Stimulated activated CD8-positive, alpha-beta memory T cell treated with anti-CD3 and anti-CD28 coated beads, Interleukin-15, amount 100 ng/mL, for 48 hours (primary cell): Measurements from ENCODE around the gene F10.
"Not testable (repeated sequence)": the region's sequence is repeated elsewhere in the genome, so short reads cannot be mapped to it uniquely, and the experiment has no call there.

Experiments
- DNase-seq, 2 donors: peaks; one replicate each; pipeline ENCODE4 v3.0.0-alpha.2; 2020; ENCODE audit warnings: low read depth in 2 of 2

The F10 gene

DNA sequence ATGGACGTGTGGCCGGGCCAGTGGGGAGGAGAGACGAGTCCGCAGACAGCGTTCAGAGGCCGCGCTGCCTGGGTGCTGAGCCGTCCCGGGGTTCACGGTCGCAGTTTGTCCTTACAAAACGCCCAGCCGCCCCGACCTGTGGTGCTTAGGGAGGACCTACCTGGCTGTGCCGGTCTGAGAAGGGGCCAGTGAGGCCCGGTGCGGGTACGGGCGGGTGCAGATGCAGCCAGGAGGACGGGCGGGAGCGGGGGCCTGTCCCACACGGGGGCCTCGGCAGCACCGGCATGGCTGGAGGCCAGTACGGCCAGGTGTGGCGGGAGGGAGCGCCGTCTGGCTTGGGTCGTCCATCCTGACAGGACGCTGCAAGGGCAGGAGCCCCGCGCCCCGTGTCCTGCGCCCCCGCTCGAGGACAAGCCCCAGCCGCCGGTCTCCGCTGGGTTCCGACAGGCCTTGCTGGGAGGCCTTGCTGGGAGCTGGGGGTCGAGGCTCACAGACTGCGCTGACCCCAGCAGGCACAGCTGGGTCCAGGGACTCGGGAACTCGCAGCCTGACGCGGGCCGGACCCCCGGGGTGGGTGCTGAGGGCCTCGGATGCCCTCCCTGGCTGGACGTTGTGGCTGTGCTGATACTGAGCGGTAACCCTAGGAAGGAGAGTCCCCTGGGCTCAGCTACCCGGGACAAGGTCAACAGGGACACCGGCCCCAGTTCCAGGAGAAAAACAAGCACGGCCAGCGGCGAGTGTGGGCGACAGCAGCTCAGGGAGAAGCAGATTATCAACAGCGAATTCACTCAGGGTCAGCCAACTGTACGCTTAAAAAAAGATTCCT, 30.6 kb downstream of the F10 start:
- no peak for DNase-seq

DNA sequence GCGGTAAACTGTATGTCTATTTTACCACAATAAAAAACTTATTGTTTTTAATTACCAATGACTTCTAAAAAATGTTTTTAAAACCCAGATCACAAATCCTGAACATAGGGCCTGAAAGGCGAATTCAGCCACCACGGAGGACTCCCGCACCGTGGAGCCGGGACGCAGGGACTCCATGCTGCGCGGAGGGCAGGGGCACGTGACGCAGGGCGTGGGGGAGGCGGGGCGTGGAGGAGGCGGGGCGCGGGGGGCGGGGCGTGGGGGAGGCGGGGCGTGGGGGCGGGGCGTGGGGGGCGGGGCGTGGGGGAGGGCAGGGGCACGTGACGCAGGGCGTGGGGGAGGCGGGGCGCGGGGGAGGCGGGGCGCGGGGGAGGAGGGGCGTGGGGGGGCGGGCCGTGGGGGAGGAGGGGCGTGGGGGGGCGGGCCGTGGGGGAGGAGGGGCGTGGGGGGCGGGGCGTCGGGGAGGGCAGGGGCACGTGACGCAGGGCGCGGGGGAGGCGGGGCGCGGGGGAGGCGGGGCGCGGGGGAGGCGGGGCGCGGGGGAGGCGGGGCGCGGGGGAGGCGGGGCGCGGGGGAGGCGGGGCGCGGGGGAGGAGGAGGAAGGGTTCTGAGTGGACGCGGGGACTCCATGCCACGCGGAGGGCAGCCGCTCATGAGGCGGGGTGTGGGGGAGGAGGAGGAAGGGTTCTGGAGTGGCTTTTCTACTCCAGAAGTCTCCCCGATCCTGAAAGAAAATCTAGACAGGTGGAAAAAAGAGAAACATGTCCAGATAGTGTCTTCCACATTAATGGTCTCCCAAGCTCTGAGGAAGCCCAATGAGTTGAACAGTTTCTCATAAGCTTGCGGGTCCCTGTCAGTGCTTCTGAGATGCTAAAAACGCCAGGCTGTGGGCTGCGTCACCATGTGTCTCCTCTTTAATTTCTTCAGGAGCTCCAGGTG, 31.5 kb downstream of the F10 start:
- peak in 1 of 2 donors; percentile 28 for DNase-seq

DNA sequence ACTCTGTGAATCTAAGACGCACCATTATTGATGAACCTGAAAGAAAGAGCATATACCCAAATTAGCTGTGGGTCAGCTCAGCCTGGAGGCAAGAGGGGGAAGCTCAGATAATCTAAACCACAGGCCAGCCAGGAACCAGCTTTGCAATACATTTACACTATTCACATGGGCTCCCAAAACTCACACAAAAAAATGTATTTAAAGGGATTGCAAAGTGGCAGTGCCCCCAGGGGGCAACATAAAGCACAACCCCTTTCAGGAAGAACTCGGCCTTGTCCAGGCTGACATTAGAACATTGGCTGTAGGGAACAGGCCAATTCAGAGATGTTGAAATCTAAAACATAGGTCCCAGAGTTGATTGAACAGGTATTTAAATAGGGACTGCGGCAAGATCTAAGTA, 32.6 kb downstream of the F10 start:
- no peak for DNase-seq

DNA sequence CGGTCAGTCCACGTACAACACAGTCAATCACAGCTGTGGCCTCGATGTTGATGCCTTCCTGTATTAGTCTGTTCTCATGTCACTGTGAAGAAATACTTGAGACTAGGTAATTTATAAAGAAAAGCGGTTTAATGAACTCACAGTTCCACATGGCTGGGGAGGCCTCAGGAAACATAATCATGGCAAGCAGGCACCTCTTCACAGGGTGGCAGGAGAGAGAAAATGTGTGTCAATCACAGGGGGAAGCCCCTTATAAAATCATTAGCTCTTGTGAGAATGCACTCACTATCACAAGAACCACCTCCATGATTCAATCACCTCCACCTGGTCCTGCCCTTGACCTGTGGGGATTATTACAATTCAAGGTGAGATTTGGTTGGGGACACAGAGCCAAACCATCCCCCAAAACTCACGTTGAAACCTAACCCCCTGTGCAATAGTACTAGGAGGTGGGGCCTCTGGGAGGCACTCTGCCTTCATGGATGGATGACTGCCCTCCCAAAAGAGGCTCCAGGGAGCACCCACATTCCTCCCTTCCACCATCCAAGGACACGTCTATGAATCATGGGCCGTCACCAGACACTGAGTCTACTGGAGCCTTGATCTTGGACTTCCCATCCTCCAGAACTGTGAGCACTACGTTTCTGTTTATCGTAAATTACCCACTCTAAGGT, 33.5 kb downstream of the F10 start:
- no peak for DNase-seq

DNA sequence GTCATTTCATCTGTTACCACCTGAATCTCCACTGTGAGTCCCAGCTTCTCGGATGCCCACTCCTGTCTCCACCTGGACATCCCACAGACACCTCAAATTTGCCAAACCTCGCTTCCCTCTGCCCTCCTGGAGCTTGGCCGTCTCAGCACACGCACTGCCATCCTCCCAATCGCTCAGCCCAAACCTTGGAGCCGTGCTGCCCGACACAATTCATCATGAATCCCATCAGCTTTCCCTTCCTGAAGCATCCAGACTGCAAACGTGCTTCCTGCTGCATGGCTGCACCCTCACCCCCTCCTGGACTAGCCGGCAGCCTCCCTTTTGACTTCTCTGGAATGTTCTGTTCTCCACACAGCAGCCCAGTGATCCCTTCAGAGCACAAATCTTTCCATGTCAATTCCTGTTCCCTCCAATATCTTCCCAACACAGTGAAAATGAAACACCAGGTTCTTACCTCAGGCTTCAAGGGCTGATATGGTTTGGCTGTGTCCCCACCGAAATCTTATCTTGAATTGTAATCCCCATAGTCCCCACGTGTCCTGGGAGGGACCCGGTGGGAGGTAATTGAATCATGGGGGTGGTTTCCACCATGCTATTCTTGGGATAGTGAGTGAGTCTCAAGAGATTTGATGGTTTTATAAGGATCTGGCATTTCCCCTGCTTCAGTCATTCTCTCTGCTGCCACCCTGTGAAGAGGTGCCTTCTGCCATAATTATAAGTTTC, 34.8 kb downstream of the F10 start:
- no peak for DNase-seq

DNA sequence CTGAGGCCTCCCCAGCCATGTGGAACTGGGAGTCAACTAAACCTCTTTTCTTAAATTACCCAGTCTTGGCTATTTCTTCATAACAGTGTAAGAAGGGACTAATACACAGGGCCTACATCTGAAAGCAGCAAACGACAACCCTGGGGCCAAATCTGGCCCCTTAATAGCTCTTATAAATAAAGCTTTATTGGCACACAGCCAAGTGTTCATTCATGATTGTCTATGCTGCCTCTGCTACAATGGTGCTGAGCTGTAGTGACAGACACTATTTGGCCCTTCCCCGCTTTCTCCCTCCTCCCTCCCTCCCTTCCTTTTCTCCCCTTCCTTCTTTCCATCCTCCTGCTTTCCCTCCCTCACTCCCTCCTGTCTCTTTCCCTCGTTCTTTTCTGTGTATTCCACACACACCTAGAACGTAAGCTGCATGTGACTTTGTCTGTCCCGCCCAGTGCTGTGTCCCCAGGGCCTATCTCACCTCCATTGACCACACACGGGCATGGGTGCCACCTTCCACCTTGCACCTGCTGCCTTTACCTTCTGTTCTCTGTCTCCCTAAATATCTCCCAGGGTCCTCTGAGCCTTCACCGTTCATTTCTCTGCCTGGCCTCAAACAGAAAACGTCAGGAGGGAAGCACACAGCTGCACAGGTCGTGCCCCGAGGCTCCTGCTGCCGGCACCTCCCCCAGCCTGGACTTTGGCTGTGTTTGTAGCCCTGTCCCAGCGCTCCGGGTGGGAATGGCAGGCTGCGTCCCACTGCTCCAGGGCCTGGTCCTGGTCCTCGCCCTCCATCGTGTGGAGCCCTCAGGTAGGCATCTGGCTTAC, 35.5 kb downstream of the F10 start, which contains the start of gene PROZ:
Gene PROZ (plus strand): TSS at position 720 of the 819 bp plus-strand sequence. CDS start 13 bp downstream, at position 733.
- DNase-seq: no peak

DNA sequence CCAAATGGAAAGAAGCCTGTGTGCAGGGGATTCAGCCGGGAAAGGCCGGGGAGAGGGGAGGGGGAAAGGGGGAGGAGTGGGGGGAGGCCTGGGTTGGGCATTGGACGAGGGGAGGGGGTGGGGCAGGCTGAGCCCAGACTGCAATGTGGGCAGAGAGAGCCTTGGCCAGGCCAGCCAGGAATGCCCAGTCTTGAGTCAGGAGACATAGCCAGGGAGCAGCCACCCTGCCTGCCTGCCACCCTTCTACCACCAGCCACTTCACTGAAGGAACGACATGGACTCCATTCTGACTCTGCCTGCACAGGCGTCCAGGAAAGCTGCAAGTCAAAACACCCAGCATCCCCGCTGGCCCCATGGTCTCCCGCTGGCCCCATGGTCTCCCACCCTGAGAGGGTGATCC, 36.3 kb downstream of the F10 start:
- no peak for DNase-seq

DNA sequence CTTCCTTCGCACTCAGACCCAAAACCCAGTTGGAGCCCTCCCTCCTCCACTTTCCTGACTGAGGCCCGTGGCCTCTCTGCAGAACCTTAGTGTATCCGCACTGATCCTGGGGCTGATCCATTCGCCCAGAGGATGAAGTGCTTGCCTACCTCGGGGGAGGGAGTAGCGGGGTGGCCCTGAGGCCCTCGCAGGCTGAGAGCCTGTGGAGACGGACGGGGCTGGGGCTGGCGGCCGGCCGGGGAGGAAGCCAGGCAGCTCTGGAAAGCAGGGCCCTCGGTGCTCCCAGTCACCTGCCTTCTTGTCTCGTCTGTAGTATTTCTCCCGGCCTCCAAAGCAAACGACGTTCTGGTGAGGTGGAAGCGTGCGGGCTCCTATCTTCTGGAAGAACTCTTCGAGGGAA, 37.1 kb downstream of the F10 start:
- DNase-seq: no peak

DNA sequence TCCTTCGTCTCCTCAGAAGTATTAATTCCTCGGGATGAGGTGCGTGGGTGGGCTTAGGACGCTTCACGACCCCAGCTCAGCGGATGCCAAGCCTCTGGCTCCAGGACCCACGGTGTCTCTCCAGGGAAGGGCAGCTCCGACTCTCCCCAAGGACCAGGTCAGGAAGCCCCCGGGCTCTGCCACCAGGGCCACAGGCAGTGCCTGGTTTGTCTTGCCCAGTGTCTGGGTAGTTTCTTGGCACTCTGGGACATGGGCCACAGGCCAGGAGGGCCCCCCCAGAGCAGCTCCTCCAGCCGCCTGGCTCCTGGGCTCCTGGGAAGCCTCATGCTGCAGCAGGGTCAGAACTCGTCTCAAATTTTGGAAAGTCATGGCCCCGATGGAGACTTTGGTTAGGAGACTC, 38.4 kb downstream of the F10 start:
- DNase-seq: no peak

DNA sequence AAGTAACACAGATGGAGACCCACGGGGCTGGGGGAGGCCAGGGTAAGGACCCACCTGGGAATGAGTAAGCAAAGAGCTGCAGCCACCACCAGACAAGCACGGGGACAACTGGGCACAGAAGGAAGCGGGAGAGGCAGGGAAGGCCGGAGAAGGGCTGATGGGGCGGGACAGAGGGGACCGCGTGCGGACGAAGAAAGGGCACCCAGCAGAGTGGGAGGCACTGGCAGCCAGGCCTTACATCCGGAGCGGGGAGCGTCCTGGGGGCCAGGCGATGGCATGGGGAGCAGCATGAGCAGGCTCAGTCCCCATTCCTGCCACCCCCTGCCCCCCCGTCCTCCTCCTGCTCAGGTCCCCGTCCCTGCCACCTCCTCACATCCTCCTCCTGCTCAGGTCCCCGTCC, 38.8 kb downstream of the F10 start:
- DNase-seq: no peak

DNA sequence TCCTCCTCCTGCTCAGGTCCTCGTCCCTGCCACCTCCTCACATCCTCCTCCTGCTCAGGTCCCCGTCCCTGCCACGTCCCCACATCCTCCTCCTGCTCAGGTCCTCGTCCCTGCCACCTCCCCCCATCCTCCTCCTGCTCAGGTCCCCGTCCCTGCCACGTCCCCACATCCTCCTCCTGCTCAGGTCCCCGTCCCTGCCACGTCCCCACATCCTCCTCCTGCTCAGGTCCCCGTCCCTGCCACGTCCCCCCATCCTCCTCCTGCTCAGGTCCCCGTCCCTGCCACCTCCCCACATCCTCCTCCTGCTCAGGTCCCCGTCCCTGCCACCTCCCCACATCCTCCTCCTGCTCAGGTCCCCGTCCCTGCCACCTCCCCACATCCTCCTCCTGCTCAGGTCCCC, 39.4 kb downstream of the F10 start:
- not testable (repeated sequence) for DNase-seq

DNA sequence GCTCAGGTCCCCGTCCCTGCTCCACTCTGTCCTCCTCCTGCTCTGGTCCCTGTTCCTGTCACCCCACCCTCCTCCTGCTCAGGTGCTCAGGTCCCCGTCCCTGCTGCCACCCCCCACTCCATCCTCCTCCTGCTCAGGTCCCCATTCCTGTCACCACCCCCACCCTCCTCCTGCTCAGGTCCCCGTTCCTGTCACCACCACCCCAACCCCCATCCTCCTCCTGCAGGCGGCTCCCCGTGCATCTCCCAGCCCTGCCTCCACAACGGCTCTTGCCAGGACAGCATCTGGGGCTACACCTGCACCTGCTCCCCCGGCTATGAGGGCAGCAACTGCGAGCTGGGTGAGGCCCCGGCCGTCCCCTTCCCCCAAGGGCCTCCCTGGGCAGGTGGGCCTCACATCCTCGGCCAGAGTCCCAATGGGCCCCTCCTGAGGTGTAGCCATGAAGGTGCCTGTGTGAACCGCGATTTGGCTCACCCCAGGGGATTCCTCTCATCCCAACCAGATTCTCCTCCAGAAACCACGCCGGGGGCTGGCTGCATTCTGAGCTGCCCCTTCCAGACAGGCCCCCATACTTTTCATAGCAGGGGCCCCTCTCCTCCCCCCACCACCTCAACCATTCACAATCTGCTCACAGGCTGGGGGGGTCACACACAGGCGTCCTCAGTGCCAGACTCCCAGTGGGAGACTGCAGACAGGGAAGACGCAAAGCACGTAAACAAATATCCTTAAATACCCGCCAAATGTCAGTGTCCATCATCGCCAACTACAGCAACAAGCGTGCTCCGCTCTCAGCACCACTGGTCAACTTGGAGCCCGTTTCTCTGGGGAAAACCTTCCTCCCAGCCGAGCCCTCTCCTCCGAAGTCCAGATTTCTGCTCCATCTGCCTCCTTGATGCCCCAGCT, 40.4 kb downstream of the F10 start:
- DNase-seq: no peak

DNA sequence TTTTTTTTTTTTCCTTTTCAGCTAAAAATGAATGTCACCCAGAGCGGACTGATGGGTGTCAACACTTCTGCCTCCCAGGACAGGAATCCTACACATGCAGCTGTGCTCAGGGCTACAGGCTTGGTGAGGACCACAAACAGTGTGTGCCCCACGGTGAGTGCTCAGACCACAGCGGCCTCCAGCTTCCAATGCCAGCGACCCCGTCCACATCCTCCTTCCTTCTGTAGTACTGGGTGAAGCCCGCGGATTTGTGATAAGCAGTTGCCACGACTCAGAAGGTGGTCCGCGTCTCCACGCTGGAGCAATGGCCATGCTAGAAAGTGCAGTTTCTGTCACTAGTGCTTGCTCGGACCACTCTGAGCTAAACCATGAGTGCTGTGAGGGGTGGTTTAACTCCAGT, 41.9 kb downstream of the F10 start:
- no peak for DNase-seq

DNA sequence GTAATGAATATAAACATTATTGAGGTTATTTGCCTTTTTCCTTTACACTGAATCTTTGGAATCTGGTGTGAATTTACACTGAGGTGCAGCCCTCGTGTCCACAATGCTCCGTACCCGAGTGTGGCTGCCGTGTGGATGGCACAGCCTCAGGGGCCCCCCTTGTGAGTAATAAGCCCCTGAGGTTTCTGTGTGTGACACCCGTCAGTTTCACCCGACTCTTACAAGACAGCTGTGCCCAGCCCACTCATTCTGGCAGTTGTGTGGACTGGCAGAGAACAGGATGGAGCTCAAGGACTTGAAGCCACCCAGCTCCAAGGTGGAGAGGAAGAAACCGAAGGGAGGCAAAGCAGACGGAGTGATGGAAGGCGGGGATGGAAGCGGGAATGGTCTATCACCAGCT, 43.7 kb downstream of the F10 start:
- peak in 1 of 2 donors; percentile 35 for DNase-seq

DNA sequence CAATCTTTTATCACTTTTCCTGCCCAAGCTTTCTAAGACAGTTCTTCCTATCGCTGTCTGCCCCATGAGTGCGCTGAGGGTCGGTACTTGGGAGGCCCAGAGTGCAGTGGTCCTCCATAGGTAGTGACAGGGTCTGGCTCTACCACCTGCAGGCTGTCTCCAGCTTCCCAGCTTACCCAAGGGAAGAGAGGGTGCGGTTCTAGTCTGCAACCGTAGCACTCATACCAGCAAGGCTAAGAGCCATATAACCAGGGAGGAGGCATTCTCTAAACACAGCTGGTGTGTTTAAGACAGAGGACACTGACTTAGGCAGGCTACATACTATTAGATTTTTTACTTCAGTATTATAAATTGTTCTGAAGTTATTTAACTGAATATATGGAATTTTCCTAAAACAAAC, 44.1 kb downstream of the F10 start:
- DNase-seq: no peak

DNA sequence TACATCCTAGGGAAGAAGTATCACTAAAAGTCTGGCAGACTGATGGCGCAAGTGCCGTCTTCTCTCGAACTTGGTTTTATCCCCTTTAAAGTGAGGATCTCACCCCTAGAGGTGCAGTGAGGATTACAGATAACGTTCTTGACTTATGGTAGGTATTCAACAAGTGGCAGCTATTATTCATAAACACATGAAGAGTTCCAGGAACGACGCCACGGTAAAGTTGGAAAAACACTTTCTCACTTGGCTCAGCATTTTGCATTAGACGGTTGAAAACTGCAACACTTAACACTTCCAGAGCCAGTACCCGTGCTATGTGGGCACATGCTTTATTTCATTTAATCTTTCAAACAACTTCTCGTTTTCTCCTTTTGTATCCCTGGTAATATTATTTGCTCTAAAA, 44.6 kb downstream of the F10 start:
- no peak for DNase-seq

DNA sequence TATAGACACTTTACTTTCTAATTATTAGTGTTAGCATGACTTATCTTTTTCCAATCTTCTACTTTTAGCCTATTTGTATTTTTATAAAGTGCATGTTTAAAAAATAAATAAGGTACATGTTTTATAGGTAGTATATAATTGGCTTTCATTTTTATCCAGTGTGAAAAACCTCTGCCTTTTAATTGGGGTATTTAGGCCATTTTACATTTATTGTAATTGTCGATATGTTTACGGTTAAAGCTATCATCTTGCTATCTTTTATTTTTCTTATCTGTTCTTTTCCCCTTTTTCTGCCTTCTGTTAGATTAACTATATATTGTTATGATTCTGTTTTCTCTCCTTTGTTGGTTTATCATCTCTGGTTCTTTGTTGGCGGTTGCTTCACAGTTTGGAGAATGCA, 45.0 kb downstream of the F10 start:
- no peak for DNase-seq

DNA sequence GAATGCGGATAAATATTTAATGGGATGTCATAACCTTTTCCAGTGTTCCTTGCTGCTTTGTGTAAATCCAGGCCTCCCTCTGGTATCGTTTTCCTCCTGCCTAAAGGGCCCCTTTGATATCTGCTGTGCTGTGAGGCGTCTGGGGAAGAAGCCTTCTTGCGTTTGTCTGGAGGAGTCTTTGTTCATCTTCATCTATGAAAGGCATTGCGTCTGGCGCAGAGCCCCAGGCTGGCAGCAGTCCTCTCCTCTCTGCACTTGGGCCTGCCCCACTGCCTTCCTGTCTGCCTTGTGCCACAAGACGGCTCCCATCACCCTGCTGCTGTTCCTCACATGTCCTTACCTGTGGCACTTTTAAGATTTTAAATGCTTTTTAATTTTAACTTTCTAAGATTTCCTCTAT, 45.6 kb downstream of the F10 start:
- no peak for DNase-seq
